GM19099 (cell line): ENCODE measurements around the gene PNLDC1.

Experiments
- POLR2A ChIP-seq: IDR thresholded peaks from 3 replicates; pipeline ENCODE4 v1.6.1; 2011; ENCODE audit warnings: low read depth; ENCODE audit not compliant: insufficient read length; ENCODE audit errors: extremely low read depth

The PNLDC1 gene

GRCh38 chr6:159828074-159828473 lies 28.0 kb downstream of the PNLDC1 start:
- no peak for TF ChIP-seq POLR2A

GRCh38 chr6:159829526-159829925 lies 29.4 kb downstream of the PNLDC1 start:
- no peak for TF ChIP-seq POLR2A

GRCh38 chr6:159830501-159831372 lies 30.7 kb downstream of the PNLDC1 start:
- no peak for TF ChIP-seq POLR2A

GRCh38 chr6:159831373-159831679 lies 31.2 kb downstream of the PNLDC1 start:
- no peak for TF ChIP-seq POLR2A

GRCh38 chr6:159832946-159833345 lies 32.9 kb downstream of the PNLDC1 start:
- TF ChIP-seq POLR2A = no peak

- no peak for TF ChIP-seq POLR2A
Observed at GRCh38 chr6:159833556-159833955, 33.5 kb downstream of the PNLDC1 start.

GRCh38 chr6:159833997-159834603 lies 34.0 kb downstream of the PNLDC1 start:
- TF ChIP-seq POLR2A = no peak

- TF ChIP-seq POLR2A = no peak
Observed at GRCh38 chr6:159836718-159837490, 36.8 kb downstream of the PNLDC1 start.

- no peak for TF ChIP-seq POLR2A
Observed at GRCh38 chr6:159837511-159837910, 37.4 kb downstream of the PNLDC1 start.

- no peak for TF ChIP-seq POLR2A
Observed at GRCh38 chr6:159838020-159838744, 38.1 kb downstream of the PNLDC1 start.

- no peak for TF ChIP-seq POLR2A
Observed at GRCh38 chr6:159842035-159842434, 42.0 kb downstream of the PNLDC1 start.

- no peak for TF ChIP-seq POLR2A
Observed at GRCh38 chr6:159844737-159845645, 44.9 kb downstream of the PNLDC1 start.

GRCh38 chr6:159852877-159853276 lies 52.8 kb downstream of the PNLDC1 start:
- no peak for TF ChIP-seq POLR2A

- TF ChIP-seq POLR2A = no peak
Observed at GRCh38 chr6:159853754-159854153, 53.7 kb downstream of the PNLDC1 start.
